Fibroblast of gingiva (primary cell): ENCODE measurements around the gene RPL12.

ENCODE experiments used
- DNase-seq: peaks from one replicate; pipeline ENCODE4 v3.0.0-alpha.2; 2011; ENCODE audit warnings: low read depth

The RPL12 gene

GRCh38 chr9:127403507-127404192, 47.6 kb downstream of the RPL12 start:
- no peak for DNase-seq

GRCh38 chr9:127402401-127403090, 48.7 kb downstream of the RPL12 start:
- no peak for DNase-seq

GRCh38 chr9:127399736-127400269, 51.4 kb downstream of the RPL12 start:
- no peak for DNase-seq

DNA sequence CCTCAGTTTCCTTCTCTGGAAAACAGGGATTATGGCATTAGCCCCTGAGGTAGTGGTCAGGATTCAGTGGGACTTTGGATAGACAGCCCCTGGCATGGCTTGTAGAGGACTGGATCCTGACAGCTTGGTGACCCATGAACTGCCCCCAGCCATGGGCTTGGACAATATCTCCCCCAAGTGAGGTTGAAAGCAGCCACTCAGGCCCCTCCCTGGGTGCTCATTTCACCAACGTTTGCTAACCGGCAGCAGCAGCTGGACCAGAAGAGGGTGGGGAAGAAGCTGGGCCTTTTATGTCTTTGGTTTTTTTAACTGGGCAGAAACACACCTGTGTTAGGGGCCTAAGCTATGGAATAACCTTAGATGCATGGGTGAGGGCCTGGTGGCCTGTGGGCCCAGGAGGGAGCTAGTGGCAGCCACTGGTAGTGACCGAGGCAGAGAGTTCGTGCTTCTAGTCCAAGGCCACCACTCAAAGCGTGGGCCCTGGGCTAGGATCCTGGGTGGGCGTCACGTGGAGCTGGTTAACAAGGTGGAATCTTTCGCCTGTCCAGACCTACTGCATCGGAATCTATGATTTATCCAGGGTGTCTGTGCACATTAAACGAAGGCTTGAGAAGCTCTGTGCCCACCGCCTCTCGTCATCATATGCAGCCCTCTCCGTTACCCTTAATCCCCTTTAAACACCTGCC, 52.3 kb downstream of the RPL12 start:
- DNase-seq = no peak

- no peak for DNase-seq
Observed at GRCh38 chr9:127398275-127398647, 52.9 kb downstream of the RPL12 start.
